Uterus (tissue), 2 donors: ENCODE data around the gene UBR2.
"Not testable (repeated sequence)": the region's sequence is repeated elsewhere in the genome, so short reads cannot be mapped to it uniquely, and the experiment has no call there.

Source experiments
- CTCF ChIP-seq, 4 experiments: fragments of 200-600 bp in 2 of 4; fragments of 450-650 bp in 2 of 4; sonication (generic) in 2 of 4; IDR thresholded peaks; one replicate each; pipeline ENCODE4 v1.5.1; 2016 to 2019; ENCODE audit warnings: antibody characterized with exemption in 4 of 4, mild to moderate bottlenecking in 2 of 4, moderate library complexity in 1 of 4
- POLR2A ChIP-seq, 2 donors: fragments of 450-650 bp; IDR thresholded peaks; one replicate each; pipeline ENCODE4 v1.6.1; 2016; ENCODE audit warnings: antibody characterized with exemption in 2 of 2, mild to moderate bottlenecking in 1 of 2, moderate library complexity in 1 of 2

- not testable (repeated sequence) for TF ChIP-seq POLR2A, CTCF (IDR thresholded peaks at IDR 0.05)
These were observed 139.0 kb downstream of the UBR2 start for GRCh38 chr6:42702786-42703185.
